IMR-90 (cell line): ENCODE measurements around the gene SPTSSB. TPM values are rescaled to one million over a fixed set of nuclear protein-coding genes. Genes with fewer than 3 reads are reported as not detected.

Source experiments
- ATAC-seq: fragments of 200-7000 bp; cut with Tn5 transposase; 2 replicates; pipeline ENCODE4 v1.9.1; 2020; ENCODE audit warnings: low read depth, mild to moderate bottlenecking, moderate library complexity
- BruUV-seq: library from RNA; stranded (reverse); fragments of 400-500 nt; replicated peaks from 2 replicates; lab custom pipeline; 2021; lab: Mats Ljungman, UMichigan
- CTCF ChIA-PET: fragments of 300-600 bp; formaldehyde crosslinking; extraction: SDS; loops from one replicate; lab custom pipeline; 2021; ENCODE audit warnings: antibody characterized with exemption; lab: Yijun Ruan, JAX
- POLR2A ChIA-PET: fragments of 300-600 bp; sonication (Branson Sonifier 250); formaldehyde crosslinking; loops from one replicate; lab custom pipeline; 2022; ENCODE audit warnings: antibody characterized with exemption; ENCODE audit not compliant: unreplicated experiment; lab: Charles Lee
- DNase-seq: peaks from one replicate; pipeline ENCODE4 v3.0.0; 2013
- H2AFZ ChIP-seq: replicated peaks from 2 replicates; pipeline ENCODE3; 2013; ENCODE audit warnings: low read length, mild to moderate bottlenecking; ENCODE audit not compliant: poor library complexity
- H2AK5ac ChIP-seq: 2 replicates; pipeline ENCODE4 v1.6.1; 2013; ENCODE audit warnings: low read depth, low read length, inconsistent platforms
- H2AK9ac ChIP-seq: replicated peaks from 2 replicates; pipeline ENCODE3; 2013; ENCODE audit warnings: mild to moderate bottlenecking, low read depth, low read length, moderate library complexity; ENCODE audit not compliant: poor library complexity
- H2BK120ac ChIP-seq: 2 replicates; pipeline ENCODE4 v1.6.1; 2013; ENCODE audit warnings: low read depth, low read length, inconsistent platforms
- H2BK15ac ChIP-seq: 3 replicates; pipeline ENCODE4 v1.6.1; 2013; ENCODE audit warnings: low read depth, low read length, inconsistent platforms
- H2BK20ac ChIP-seq: 2 replicates; pipeline ENCODE4 v1.6.1; 2013; ENCODE audit warnings: low read depth, mild to moderate bottlenecking, inconsistent platforms, low read length, moderate library complexity
- H2BK5ac ChIP-seq: 2 replicates; pipeline ENCODE4 v1.6.1; 2013; ENCODE audit warnings: mild to moderate bottlenecking, low read depth, low read length, inconsistent platforms; ENCODE audit not compliant: poor library complexity, severe bottlenecking
- H3K14ac ChIP-seq: replicated peaks from 2 replicates; pipeline ENCODE4 v1.6.1; 2013; ENCODE audit warnings: low read depth, low read length, inconsistent platforms
- H3K18ac ChIP-seq: 2 replicates; pipeline ENCODE4 v1.6.1; 2013; ENCODE audit warnings: low read depth, low read length, control low read depth
- H3K23ac ChIP-seq: 2 replicates; pipeline ENCODE4 v1.6.1; 2013; ENCODE audit warnings: low read depth, low read length, inconsistent platforms
- H3K27ac ChIP-seq: 2 replicates; pipeline ENCODE4 v1.5.1; 2013; ENCODE audit warnings: mild to moderate bottlenecking, control low read depth, low read length; ENCODE audit not compliant: insufficient read depth
- H3K27me3 ChIP-seq: 2 replicates; pipeline ENCODE4 v1.6.1; 2013; ENCODE audit warnings: low read length; ENCODE audit not compliant: control insufficient read depth, insufficient read depth
- H3K36me3 ChIP-seq: 2 replicates; pipeline ENCODE4 v1.6.1; 2013; ENCODE audit warnings: low read length, mixed read lengths; ENCODE audit not compliant: control insufficient read depth, insufficient read depth
- H3K4ac ChIP-seq: 2 replicates; pipeline ENCODE4 v1.6.1; 2013; ENCODE audit warnings: low read depth, low read length, inconsistent platforms
- H3K4me1 ChIP-seq: 2 replicates; pipeline ENCODE4 v1.6.1; 2013; ENCODE audit warnings: low read length, mixed read lengths; ENCODE audit not compliant: control insufficient read depth, insufficient read depth
- H3K4me2 ChIP-seq: 2 replicates; pipeline ENCODE4 v1.6.1; 2013; ENCODE audit warnings: low read depth, mild to moderate bottlenecking, control low read depth, low read length, moderate library complexity
- H3K4me3 ChIP-seq: 2 replicates; pipeline ENCODE4 v1.5.1; 2013; ENCODE audit warnings: low read depth, mild to moderate bottlenecking, control low read depth, low read length, moderate library complexity; ENCODE audit not compliant: insufficient read depth
- H3K56ac ChIP-seq: 2 replicates; pipeline ENCODE4 v1.6.1; 2013; ENCODE audit warnings: low read length, inconsistent platforms; ENCODE audit not compliant: insufficient read depth; ENCODE audit errors: extremely low read depth
- H3K79me1 ChIP-seq, 2 experiments: 2 replicates each; pipeline ENCODE4 v1.6.1; 2013; ENCODE audit warnings: low read length in 2 of 2, inconsistent platforms in 1 of 2, low read depth in 1 of 2
- H3K9ac ChIP-seq: 2 replicates; pipeline ENCODE4 v1.6.1; 2013; ENCODE audit warnings: low read depth, low read length, control low read depth
- H3K9me1 ChIP-seq: 2 replicates; pipeline ENCODE4 v1.6.1; 2013; ENCODE audit warnings: low read length, inconsistent platforms; ENCODE audit not compliant: insufficient read depth
- H3K9me3 ChIP-seq: 2 replicates; pipeline ENCODE4 v1.6.1; 2013; ENCODE audit warnings: low read length; ENCODE audit not compliant: control insufficient read depth, insufficient read depth
- H4K20me1 ChIP-seq: 2 replicates; pipeline ENCODE4 v1.6.1; 2013; ENCODE audit warnings: low read length, inconsistent platforms; ENCODE audit not compliant: insufficient read depth
- H4K5ac ChIP-seq: 2 replicates; pipeline ENCODE4 v1.6.1; 2013; ENCODE audit warnings: mild to moderate bottlenecking, low read depth, low read length, control low read depth
- H4K8ac ChIP-seq, 2 experiments: 2 replicates each; pipeline ENCODE4 v1.6.1; 2013; ENCODE audit warnings: low read depth in 2 of 2, low read length in 2 of 2, control low read depth in 1 of 2, inconsistent platforms in 1 of 2
- H4K91ac ChIP-seq: 2 replicates; pipeline ENCODE4 v1.6.1; 2013; ENCODE audit warnings: low read depth, low read length, inconsistent platforms; ENCODE audit not compliant: insufficient read depth
- CHD1 ChIP-seq: IDR thresholded peaks from 2 replicates; pipeline ENCODE4 v1.6.1; 2012; ENCODE audit warnings: low read depth, low read length, improper control_type of control experiment
- WGBS, 2 experiments: methylation state at CpG; one replicate each; pipeline versions ENCODE4 v1.1.5 to v1.1.7; 2013; ENCODE audit warnings: missing lambda C conversion rate in 2 of 2; ENCODE audit not compliant: insufficient read length in 1 of 2; ENCODE audit errors: extremely low coverage in 2 of 2; 5-methylcytosine and 5-hydroxymethylcytosine counted together
- dilution Hi-C: fragments of 300-500 bp; cut with HindIII; formaldehyde crosslinking; loops from one replicate; pipeline ENCODE4 v1.14.3; 2018; ENCODE audit warnings: low sequenced_read_pairs; ENCODE audit not compliant: unreplicated experiment
- in situ Hi-C: fragments of 300-500 bp; cut with MboI; formaldehyde crosslinking; loops from 3 replicates; pipeline ENCODE4 v1.14.3; 2019; ENCODE audit warnings: low sequenced_read_pairs, inconsistent platforms, mixed read lengths
- intact Hi-C: fragments of 100-400 bp; cut with micrococcal nuclease; formaldehyde crosslinking; loops from 2 replicates; pipeline ENCODE4 v1.10.0; 2022
- polyA plus RNA-seq, 3 experiments: library from polyadenylated mRNA; depleted of rRNA; stranded (reverse); fragments of >200 nt; gene quantifications; 2 replicates each; pipeline ENCODE4 v1.2.3, GENCODE V29; 2012; ENCODE audit warnings: low replicate concordance in 1 of 3
- total RNA-seq: library from RNA; depleted of rRNA; stranded (reverse); fragments of >200 nt; gene quantifications from 2 replicates; pipeline ENCODE4 v1.2.3, GENCODE V29; 2012

SPTSSB gene
- total and polyA plus RNA-seq, 2 of the 4 experiments (the other 2 are of a cell fraction) = not detected

DNA sequence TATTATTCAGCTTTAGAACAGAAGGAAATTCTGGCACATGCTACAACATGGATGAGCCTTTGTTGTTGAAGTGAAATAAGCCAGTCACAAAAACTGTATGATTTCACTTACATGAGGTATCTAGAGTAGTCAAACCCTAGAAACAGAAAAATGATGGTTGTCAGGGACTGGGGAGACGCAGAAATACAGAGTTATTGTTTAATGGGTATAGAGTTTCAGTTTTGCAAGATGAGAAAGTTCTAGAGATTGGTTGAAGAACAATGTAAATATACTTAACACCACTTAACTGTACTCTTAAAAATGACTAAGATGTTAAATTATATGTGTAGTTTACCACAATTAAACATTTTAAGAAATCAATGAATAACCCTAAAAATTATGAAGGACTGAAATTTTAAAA, 15.8 kb downstream of the SPTSSB start:
- Histone ChIP-seq H3K4me2 (no peak overlapping the region), H4K5ac (no peak overlapping the region), H3K36me3 (no peaks in the 10 kb centered on the region), H2BK5ac (no peak overlapping the region), H3K4me1 (no peaks in the 10 kb centered on the region), H3K18ac (no peak overlapping the region), H3K14ac (no peak overlapping the region), H2AK5ac (no peak overlapping the region), H2AFZ (no peak overlapping the region), H3K27ac (no peak overlapping the region), H2BK20ac (no peak overlapping the region), H4K8ac (no peak overlapping the region), H3K9me1 (no peaks in the 10 kb centered on the region), H3K9me3 (no peaks in the 10 kb centered on the region), H4K91ac (no peak overlapping the region), H2BK15ac (no peak overlapping the region), H3K23ac (no peak overlapping the region), H3K4me3 (no peak overlapping the region), H3K27me3 (peaks cover 3% of the 10 kb centered on the region; the same call in 1 of the 2 replicates), H3K4ac (no peak overlapping the region), H4K20me1 (no peaks in the 10 kb centered on the region), H3K9ac (no peak overlapping the region), H2AK9ac (no peak overlapping the region), H3K56ac (no peak overlapping the region), H3K79me1 (no peaks in the 10 kb centered on the region), H2BK120ac (no peak overlapping the region)
- POLR2A ChIA-PET = no interaction called here
- no TSS peak for BruUV-seq
- no CpG with 5 or more reads among the region's 1 CpG for WGBS, 2 experiments
- intact Hi-C loops = no loop called here
- in situ Hi-C loops = no loop called here
- TF ChIP-seq CHD1 = no peak
- no peak for DNase-seq
- CTCF ChIA-PET = interaction anchor here (0.6 kb wide), 1 partner anchor 12 kb away, joined by 3 read pairs; no protein-coding TSS in a partner anchor
- ATAC-seq = no peak
- dilution Hi-C loops = no loop called here
